IMR-90 (cell line): ENCODE measurements around the gene FAM118A. TPM values are rescaled to one million over a fixed set of nuclear protein-coding genes. Genes with fewer than 3 reads are reported as not detected.

Experiments used
- ATAC-seq: fragments of 200-7000 bp; cut with Tn5 transposase; 2 replicates; pipeline ENCODE4 v1.9.1; 2020; ENCODE audit warnings: low read depth, mild to moderate bottlenecking, moderate library complexity
- BruUV-seq: library from RNA; stranded (reverse); fragments of 400-500 nt; replicated peaks from 2 replicates; lab custom pipeline; 2021; lab: Mats Ljungman, UMichigan
- CTCF ChIA-PET: fragments of 300-600 bp; formaldehyde crosslinking; extraction: SDS; loops from one replicate; lab custom pipeline; 2021; ENCODE audit warnings: antibody characterized with exemption; lab: Yijun Ruan, JAX
- POLR2A ChIA-PET: fragments of 300-600 bp; sonication (Branson Sonifier 250); formaldehyde crosslinking; loops from one replicate; lab custom pipeline; 2022; ENCODE audit warnings: antibody characterized with exemption; ENCODE audit not compliant: unreplicated experiment; lab: Charles Lee
- DNase-seq: peaks from one replicate; pipeline ENCODE4 v3.0.0; 2013
- H2AFZ ChIP-seq: replicated peaks from 2 replicates; pipeline ENCODE3; 2013; ENCODE audit warnings: low read length, mild to moderate bottlenecking; ENCODE audit not compliant: poor library complexity
- H2AK5ac ChIP-seq: 2 replicates; pipeline ENCODE4 v1.6.1; 2013; ENCODE audit warnings: low read depth, low read length, inconsistent platforms
- H2AK9ac ChIP-seq: replicated peaks from 2 replicates; pipeline ENCODE3; 2013; ENCODE audit warnings: mild to moderate bottlenecking, low read depth, low read length, moderate library complexity; ENCODE audit not compliant: poor library complexity
- H2BK120ac ChIP-seq: 2 replicates; pipeline ENCODE4 v1.6.1; 2013; ENCODE audit warnings: low read depth, low read length, inconsistent platforms
- H2BK15ac ChIP-seq: 3 replicates; pipeline ENCODE4 v1.6.1; 2013; ENCODE audit warnings: low read depth, low read length, inconsistent platforms
- H2BK20ac ChIP-seq: 2 replicates; pipeline ENCODE4 v1.6.1; 2013; ENCODE audit warnings: low read depth, mild to moderate bottlenecking, inconsistent platforms, low read length, moderate library complexity
- H2BK5ac ChIP-seq: 2 replicates; pipeline ENCODE4 v1.6.1; 2013; ENCODE audit warnings: mild to moderate bottlenecking, low read depth, low read length, inconsistent platforms; ENCODE audit not compliant: poor library complexity, severe bottlenecking
- H3K14ac ChIP-seq: replicated peaks from 2 replicates; pipeline ENCODE4 v1.6.1; 2013; ENCODE audit warnings: low read depth, low read length, inconsistent platforms
- H3K18ac ChIP-seq: 2 replicates; pipeline ENCODE4 v1.6.1; 2013; ENCODE audit warnings: low read depth, low read length, control low read depth
- H3K23ac ChIP-seq: 2 replicates; pipeline ENCODE4 v1.6.1; 2013; ENCODE audit warnings: low read depth, low read length, inconsistent platforms
- H3K27ac ChIP-seq: 2 replicates; pipeline ENCODE4 v1.5.1; 2013; ENCODE audit warnings: mild to moderate bottlenecking, control low read depth, low read length; ENCODE audit not compliant: insufficient read depth
- H3K27me3 ChIP-seq: 2 replicates; pipeline ENCODE4 v1.6.1; 2013; ENCODE audit warnings: low read length; ENCODE audit not compliant: control insufficient read depth, insufficient read depth
- H3K36me3 ChIP-seq: 2 replicates; pipeline ENCODE4 v1.6.1; 2013; ENCODE audit warnings: low read length, mixed read lengths; ENCODE audit not compliant: control insufficient read depth, insufficient read depth
- H3K4ac ChIP-seq: 2 replicates; pipeline ENCODE4 v1.6.1; 2013; ENCODE audit warnings: low read depth, low read length, inconsistent platforms
- H3K4me1 ChIP-seq: 2 replicates; pipeline ENCODE4 v1.6.1; 2013; ENCODE audit warnings: low read length, mixed read lengths; ENCODE audit not compliant: control insufficient read depth, insufficient read depth
- H3K4me2 ChIP-seq: 2 replicates; pipeline ENCODE4 v1.6.1; 2013; ENCODE audit warnings: low read depth, mild to moderate bottlenecking, control low read depth, low read length, moderate library complexity
- H3K4me3 ChIP-seq: 2 replicates; pipeline ENCODE4 v1.5.1; 2013; ENCODE audit warnings: low read depth, mild to moderate bottlenecking, control low read depth, low read length, moderate library complexity; ENCODE audit not compliant: insufficient read depth
- H3K56ac ChIP-seq: 2 replicates; pipeline ENCODE4 v1.6.1; 2013; ENCODE audit warnings: low read length, inconsistent platforms; ENCODE audit not compliant: insufficient read depth; ENCODE audit errors: extremely low read depth
- H3K79me1 ChIP-seq, 2 experiments: 2 replicates each; pipeline ENCODE4 v1.6.1; 2013; ENCODE audit warnings: low read length in 2 of 2, inconsistent platforms in 1 of 2, low read depth in 1 of 2
- H3K9ac ChIP-seq: 2 replicates; pipeline ENCODE4 v1.6.1; 2013; ENCODE audit warnings: low read depth, low read length, control low read depth
- H3K9me1 ChIP-seq: 2 replicates; pipeline ENCODE4 v1.6.1; 2013; ENCODE audit warnings: low read length, inconsistent platforms; ENCODE audit not compliant: insufficient read depth
- H3K9me3 ChIP-seq: 2 replicates; pipeline ENCODE4 v1.6.1; 2013; ENCODE audit warnings: low read length; ENCODE audit not compliant: control insufficient read depth, insufficient read depth
- H4K20me1 ChIP-seq: 2 replicates; pipeline ENCODE4 v1.6.1; 2013; ENCODE audit warnings: low read length, inconsistent platforms; ENCODE audit not compliant: insufficient read depth
- H4K5ac ChIP-seq: 2 replicates; pipeline ENCODE4 v1.6.1; 2013; ENCODE audit warnings: mild to moderate bottlenecking, low read depth, low read length, control low read depth
- H4K8ac ChIP-seq, 2 experiments: 2 replicates each; pipeline ENCODE4 v1.6.1; 2013; ENCODE audit warnings: low read depth in 2 of 2, low read length in 2 of 2, control low read depth in 1 of 2, inconsistent platforms in 1 of 2
- H4K91ac ChIP-seq: 2 replicates; pipeline ENCODE4 v1.6.1; 2013; ENCODE audit warnings: low read depth, low read length, inconsistent platforms; ENCODE audit not compliant: insufficient read depth
- BHLHE40 ChIP-seq: fragments of 150-350 bp; IDR thresholded peaks from 2 replicates; pipeline ENCODE4 v1.6.1; 2016; ENCODE audit warnings: mild to moderate bottlenecking, low read depth, low read length
- CHD1 ChIP-seq: IDR thresholded peaks from 2 replicates; pipeline ENCODE4 v1.6.1; 2012; ENCODE audit warnings: low read depth, low read length, improper control_type of control experiment
- CTCF ChIP-seq: conservative IDR thresholded peaks from 2 replicates; pipeline ENCODE4 v1.5.1; 2012; ENCODE audit warnings: mild to moderate bottlenecking, low read depth, low read length, improper control_type of control experiment
- MAFK ChIP-seq: IDR thresholded peaks from 2 replicates; pipeline ENCODE4 v1.6.1; 2012; ENCODE audit warnings: low read depth, low read length, improper control_type of control experiment
- MXI1 ChIP-seq: IDR thresholded peaks from 2 replicates; pipeline ENCODE4 v1.6.1; 2012; ENCODE audit warnings: low read depth, mild to moderate bottlenecking, low read length, moderate library complexity, borderline replicate concordance
- POLR2A ChIP-seq: IDR thresholded peaks from 2 replicates; pipeline ENCODE4 v1.6.1; 2012; ENCODE audit warnings: mild to moderate bottlenecking, low read depth, low read length
- RAD21 ChIP-seq: IDR thresholded peaks from 2 replicates; pipeline ENCODE4 v1.6.1; 2012; ENCODE audit warnings: low read length, improper control_type of control experiment
- RCOR1 ChIP-seq: IDR thresholded peaks from 2 replicates; pipeline ENCODE4 v1.6.1; 2012; ENCODE audit warnings: mild to moderate bottlenecking, low read length, improper control_type of control experiment; ENCODE audit not compliant: insufficient replicate concordance
- RFX5 ChIP-seq: IDR thresholded peaks from 2 replicates; pipeline ENCODE4 v1.8.0; 2012; ENCODE audit warnings: low read depth, mild to moderate bottlenecking, low read length, moderate library complexity
- SMC3 ChIP-seq: fragments of 150-350 bp; IDR thresholded peaks from 2 replicates; pipeline ENCODE4 v1.6.1; 2016; ENCODE audit warnings: low read depth, mild to moderate bottlenecking, antibody characterized with exemption, low read length, moderate library complexity
- WGBS, 2 experiments: methylation state at CpG; one replicate each; pipeline versions ENCODE4 v1.1.5 to v1.1.7; 2013; ENCODE audit warnings: missing lambda C conversion rate in 2 of 2; ENCODE audit not compliant: insufficient read length in 1 of 2; ENCODE audit errors: extremely low coverage in 2 of 2; 5-methylcytosine and 5-hydroxymethylcytosine counted together
- dilution Hi-C: fragments of 300-500 bp; cut with HindIII; formaldehyde crosslinking; loops from one replicate; pipeline ENCODE4 v1.14.3; 2018; ENCODE audit warnings: low sequenced_read_pairs; ENCODE audit not compliant: unreplicated experiment
- in situ Hi-C: fragments of 300-500 bp; cut with MboI; formaldehyde crosslinking; loops from 3 replicates; pipeline ENCODE4 v1.14.3; 2019; ENCODE audit warnings: low sequenced_read_pairs, inconsistent platforms, mixed read lengths
- intact Hi-C: fragments of 100-400 bp; cut with micrococcal nuclease; formaldehyde crosslinking; loops from 2 replicates; pipeline ENCODE4 v1.10.0; 2022
- polyA plus RNA-seq, 3 experiments: library from polyadenylated mRNA; depleted of rRNA; stranded (reverse); fragments of >200 nt; gene quantifications; 2 replicates each; pipeline ENCODE4 v1.2.3, GENCODE V29; 2012; ENCODE audit warnings: low replicate concordance in 1 of 3
- total RNA-seq: library from RNA; depleted of rRNA; stranded (reverse); fragments of >200 nt; gene quantifications from 2 replicates; pipeline ENCODE4 v1.2.3, GENCODE V29; 2012

Gene FAM118A
- total and polyA plus RNA-seq, 2 of the 4 experiments (the other 2 are of a cell fraction), result 20.6 to 95.6 TPM

- Histone ChIP-seq H2BK15ac (no peak overlapping the region), H2AFZ (no peak overlapping the region), H3K4me2 (no peak overlapping the region), H3K4me3 (no peak overlapping the region), H3K27ac (no peak overlapping the region), H3K79me1 (peaks cover 0 to 11% of the 10 kb centered on the region in 2 experiments; a peak in 2 of 4 replicates), H2AK9ac (no peak overlapping the region), H3K14ac (no peak overlapping the region), H3K4me1 (peaks cover 8% of the 10 kb centered on the region), H3K56ac (no peak overlapping the region), H4K20me1 (no peaks in the 10 kb centered on the region), H4K91ac (no peak overlapping the region), H3K9me1 (0 out of 2 replicates have a peak, but pooled peaks cover 6% of the 10 kb centered on the region), H4K5ac (no peak overlapping the region), H2BK5ac (no peak overlapping the region), H2AK5ac (no peak overlapping the region), H3K4ac (no peak overlapping the region), H4K8ac (no peak overlapping the region), H3K9me3 (no peaks in the 10 kb centered on the region), H3K23ac (no peak overlapping the region), H3K36me3 (no peaks in the 10 kb centered on the region), H3K9ac (no peak overlapping the region), H2BK20ac (no peak overlapping the region), H3K18ac (no peak overlapping the region), H3K27me3 (no peaks in the 10 kb centered on the region), H2BK120ac (no peak overlapping the region)
- BruUV-seq, result no TSS peak
- CTCF ChIA-PET, result no interaction called here
- ATAC-seq (no peak), DNase-seq (no peak)
- WGBS, 2 experiments, result 83% methylated on average over 1 of the region's 6 CpGs; no CpG with 5 or more reads in 1 of the 2 experiments
- dilution Hi-C loops (no loop called here), intact Hi-C loops (no loop called here), in situ Hi-C loops (no loop called here)
- POLR2A ChIA-PET, result no interaction called here
- TF ChIP-seq BHLHE40 (no peak), MXI1 (no peak), CTCF (no peak), CHD1 (no peak), MAFK (no peak), SMC3 (no peak), POLR2A (no peak), RFX5 (no peak), RAD21 (no peak), RCOR1 (no peak)
These were observed 4.2 kb upstream of the FAM118A start for GRCh38 chr22:45305456-45306075.
